Transverse colon (tissue), 4 donors: ENCODE results near the gene CPNE1.

Experiments used
- POLR2A ChIP-seq: fragments of 450-650 bp; IDR thresholded peaks from one replicate; pipeline ENCODE4 v1.6.1; 2016; ENCODE audit warnings: antibody characterized with exemption, mild to moderate bottlenecking, moderate library complexity
- POLR2AphosphoS5 ChIP-seq, 3 donors: sonication (generic); formaldehyde crosslinking; IDR thresholded peaks; one replicate each; pipeline ENCODE4 v1.6.1; 2016; ENCODE audit warnings: antibody characterized with exemption in 3 of 3
- TF ChIP-seq, protein P1 (sequence below), 5 experiments: fragments of 200-600 bp in 3 of 5; fragments of 450-650 bp in 2 of 5; sonication (generic) in 3 of 5; IDR thresholded peaks; 1 replicate in 2 of 5; 2 replicates in 3 of 5; pipeline ENCODE4 v1.5.1; 2016 to 2017; ENCODE audit warnings: antibody characterized with exemption in 5 of 5, inconsistent platforms in 3 of 5, mild to moderate bottlenecking in 2 of 5, moderate library complexity in 1 of 5

DNA sequence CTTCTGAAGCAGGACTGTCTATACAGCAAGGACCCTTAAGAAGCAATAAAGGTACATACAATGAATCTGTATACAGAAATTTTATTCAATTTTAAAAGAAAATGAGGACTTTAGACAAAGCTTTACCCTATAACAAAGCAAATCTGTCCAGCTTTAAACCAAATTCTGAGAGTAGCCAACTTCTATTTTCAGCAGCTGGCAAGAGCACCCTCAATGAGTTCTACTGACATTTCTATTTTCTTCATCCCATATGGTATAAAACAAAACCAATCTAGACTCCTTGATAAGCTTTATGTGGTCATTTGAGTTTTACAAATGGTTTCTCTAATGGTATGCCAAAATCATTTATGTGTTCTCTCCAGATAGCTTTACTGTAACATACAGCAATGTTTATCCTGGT is 12.7 kb downstream of the CPNE1 start:
- TF ChIP-seq, protein P1, sequence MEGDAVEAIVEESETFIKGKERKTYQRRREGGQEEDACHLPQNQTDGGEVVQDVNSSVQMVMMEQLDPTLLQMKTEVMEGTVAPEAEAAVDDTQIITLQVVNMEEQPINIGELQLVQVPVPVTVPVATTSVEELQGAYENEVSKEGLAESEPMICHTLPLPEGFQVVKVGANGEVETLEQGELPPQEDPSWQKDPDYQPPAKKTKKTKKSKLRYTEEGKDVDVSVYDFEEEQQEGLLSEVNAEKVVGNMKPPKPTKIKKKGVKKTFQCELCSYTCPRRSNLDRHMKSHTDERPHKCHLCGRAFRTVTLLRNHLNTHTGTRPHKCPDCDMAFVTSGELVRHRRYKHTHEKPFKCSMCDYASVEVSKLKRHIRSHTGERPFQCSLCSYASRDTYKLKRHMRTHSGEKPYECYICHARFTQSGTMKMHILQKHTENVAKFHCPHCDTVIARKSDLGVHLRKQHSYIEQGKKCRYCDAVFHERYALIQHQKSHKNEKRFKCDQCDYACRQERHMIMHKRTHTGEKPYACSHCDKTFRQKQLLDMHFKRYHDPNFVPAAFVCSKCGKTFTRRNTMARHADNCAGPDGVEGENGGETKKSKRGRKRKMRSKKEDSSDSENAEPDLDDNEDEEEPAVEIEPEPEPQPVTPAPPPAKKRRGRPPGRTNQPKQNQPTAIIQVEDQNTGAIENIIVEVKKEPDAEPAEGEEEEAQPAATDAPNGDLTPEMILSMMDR (IDR thresholded peaks at IDR 0.05): no peak
- no peak for TF ChIP-seq POLR2AphosphoS5 (IDR thresholded peaks at IDR 0.05)
- TF ChIP-seq POLR2A: no peak
